ENCODE results near the gene VPS26C. TPM values are rescaled to one million over a fixed set of nuclear protein-coding genes. Genes with fewer than 3 reads are reported as not detected.

The VPS26C gene
- total and polyA plus RNA-seq, 10 of the 15 experiments (the other 5 are each of a cell fraction or from before 2014, with no cell fraction given), result 32.5 to 65.1 (median 48.0) TPM

GRCh38 chr21:37245151-37245550 lies 22.0 kb downstream of the VPS26C start:
- Histone ChIP-seq H3K27ac (ENCODE audit: control insufficient read depth, insufficient read depth) (no peak overlapping the region), H3K4me3 (no peak overlapping the region), H3K9ac (ENCODE audit: control insufficient read depth, insufficient read depth, low read length) (no peak overlapping the region), H3K79me2 (ENCODE audit: control insufficient read depth, insufficient read depth, low read length) (peaks cover 41% of the 10 kb centered on the region), H3K4me2 (ENCODE audit: control insufficient read depth, insufficient read depth) (no peak overlapping the region), H3K4me1 (ENCODE audit: control insufficient read depth, insufficient read depth, low read length) (peaks cover 7% of the 10 kb centered on the region), H3K27me3 (replicated peaks in 1 of 2; ENCODE audit: control insufficient read depth in 2 of 2, insufficient read depth in 2 of 2, low read length in 1 of 2) (no peaks in the 10 kb centered on the region), H3K9me3 (replicated peaks; ENCODE audit: control insufficient read depth, insufficient read depth, low read length) (no peaks in the 10 kb centered on the region), H3K36me3 (ENCODE audit: control insufficient read depth in 2 of 2, insufficient read depth in 2 of 2, low read length in 1 of 2) (peaks cover 0 to 3% of the 10 kb centered on the region in 2 experiments; a peak in 1 of 4 replicates), H2AFZ (ENCODE audit: control insufficient read depth, low read depth, low read length) (no peak overlapping the region), H4K20me1 (ENCODE audit: control insufficient read depth, insufficient read depth) (no peaks in the 10 kb centered on the region)
- ChIA-PET POLR2A (interaction anchor here (1.5 kb wide), 1 partner anchor 12 kb away, joined by 3 read pairs; no protein-coding TSS in a partner anchor), CTCF (interaction anchor here (0.9 to 1.7 kb wide), 4 partner anchors 10 to 37 kb away, joined by 3 to 7 read pairs (median 5); no protein-coding TSS in a partner anchor), RAD21 (ENCODE audit: unreplicated experiment) (interaction anchor here (1.5 kb wide), 1 partner anchor 13 kb away, joined by 3 read pairs; no protein-coding TSS in a partner anchor), SMC1A (ENCODE audit: uncharacterized antibody, unreplicated experiment) (interaction anchor here (0.6 to 2.6 kb wide), 7 partner anchors 10 to 218 kb away, joined by 3 to 18 read pairs (median 3); no protein-coding TSS in a partner anchor)
- TF ChIP-seq RB1 (IDR thresholded peaks at IDR 0.05; ENCODE audit: borderline replicate concordance) (no peak), RCOR1 (conservative IDR thresholded peaks at IDR 0.05; ENCODE audit: low read depth, low read length) (no peak), PAX8 (IDR thresholded peaks at IDR 0.05) (no peak), HCFC1 (IDR thresholded peaks at IDR 0.05; ENCODE audit: low read length) (no peak), MLLT1 (IDR thresholded peaks at IDR 0.05) (no peak), LARP7 (IDR thresholded peaks at IDR 0.05) (no peak), ZBTB33 (IDR thresholded peaks at IDR 0.05) (no peak), MYB (IDR thresholded peaks at IDR 0.05; ENCODE audit: borderline replicate concordance, low read depth, low read length) (no peak), NR2F1 (conservative IDR thresholded peaks at IDR 0.05) (no peak), YY1 (IDR thresholded peaks at IDR 0.05; ENCODE audit: low read depth, low read length) (no peak), CBX3 (IDR thresholded peaks at IDR 0.05; ENCODE audit: borderline replicate concordance, low read depth) (no peak), MYC (IDR thresholded peaks at IDR 0.05; ENCODE audit: insufficient read depth, insufficient read length, insufficient replicate concordance, low read length, severe bottlenecking) (no peak)
- intact Hi-C loops (cut with micrococcal nuclease; ENCODE audit: unreplicated experiment), result no loop called here
- FAIRE-seq (no peak), DNase-seq (ENCODE audit: low read depth, low spot score) (no peak), ATAC-seq (no peak)
- no TSS peak for BruUV-seq (replicated peaks)
- in situ Hi-C loops (cut with MboI), result no loop called here
- WGBS (ENCODE audit: insufficient coverage, insufficient replicate concordance, low lambda C conversion rate, missing lambda C conversion rate), result 90% methylated on average over 8 of the region's 8 CpGs
